Right ventricle myocardium inferior (tissue), 1 donor: Measurements from ENCODE around the gene SH3TC1. TPM values are rescaled to one million over a fixed set of nuclear protein-coding genes. Genes with fewer than 3 reads are reported as not detected.
A peak's percentile ranks its signal among the peaks of the same experiment; 100 is the strongest.

Source experiments
- ATAC-seq: fragments of 200-7000 bp; cut with Tn5 transposase; one replicate; pipeline ENCODE4 v1.9.1; 2020; ENCODE audit warnings: mild to moderate bottlenecking, moderate library complexity
- DNase-seq: peaks from one replicate; pipeline ENCODE4 v3.0.0; 2021; ENCODE audit errors: missing footprints
- intact Hi-C: fragments of 100-400 bp; cut with DNase I; formaldehyde crosslinking; loops from one replicate; pipeline ENCODE4 v1.11.0; 2022
- total RNA-seq: library from RNA; stranded (reverse); fragmentation: NEBNext Ultra II Directional; extraction: Animal tissue kit (Norgen Biotek cat#: 25700); gene quantifications from one replicate; pipeline ENCODE4 v1.2.1, GENCODE V29; 2021
- donor health status: DM: no; HTN: yes; CAD: no; lungs with severe emphysema.

SH3TC1 gene
- total RNA-seq, 1 donor from 2014 or later, result 11.2 TPM

DNA sequence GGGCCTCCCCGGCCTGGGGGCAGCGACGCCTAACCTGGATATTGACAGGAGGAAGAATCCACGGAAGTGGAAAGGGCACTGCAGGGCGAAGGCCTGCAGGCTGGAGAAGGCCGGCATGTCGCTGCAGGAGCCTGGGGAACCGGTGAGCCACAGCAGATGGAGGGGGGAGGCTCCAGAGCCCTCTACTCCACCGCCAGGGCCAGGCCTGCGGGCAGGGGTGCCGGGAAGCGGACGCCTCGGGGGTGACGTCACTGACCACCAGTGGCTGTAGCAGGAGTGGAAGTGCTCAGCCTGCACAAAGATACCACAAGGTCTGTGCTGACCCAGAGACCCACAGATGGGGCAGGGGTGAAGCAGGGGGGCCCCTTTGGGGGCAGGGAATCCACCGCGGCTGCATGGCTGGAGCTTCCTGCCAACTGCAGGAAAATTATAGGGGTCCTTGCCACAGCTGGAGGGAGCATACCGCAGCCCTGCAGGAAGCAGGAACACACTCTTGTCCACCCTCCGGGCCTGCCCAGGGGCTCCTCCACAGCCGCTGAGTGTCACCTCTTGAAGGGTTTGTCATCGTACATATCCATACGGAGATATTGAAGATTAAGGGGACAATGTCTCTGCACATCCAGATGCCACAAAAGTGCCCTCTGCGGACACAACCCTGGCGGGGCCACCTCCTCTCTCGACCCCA lies 62.9 kb downstream of the SH3TC1 start:
- DNase-seq, result peak; percentile 70
- no peak for ATAC-seq
- intact Hi-C loops, result no loop called here

DNA sequence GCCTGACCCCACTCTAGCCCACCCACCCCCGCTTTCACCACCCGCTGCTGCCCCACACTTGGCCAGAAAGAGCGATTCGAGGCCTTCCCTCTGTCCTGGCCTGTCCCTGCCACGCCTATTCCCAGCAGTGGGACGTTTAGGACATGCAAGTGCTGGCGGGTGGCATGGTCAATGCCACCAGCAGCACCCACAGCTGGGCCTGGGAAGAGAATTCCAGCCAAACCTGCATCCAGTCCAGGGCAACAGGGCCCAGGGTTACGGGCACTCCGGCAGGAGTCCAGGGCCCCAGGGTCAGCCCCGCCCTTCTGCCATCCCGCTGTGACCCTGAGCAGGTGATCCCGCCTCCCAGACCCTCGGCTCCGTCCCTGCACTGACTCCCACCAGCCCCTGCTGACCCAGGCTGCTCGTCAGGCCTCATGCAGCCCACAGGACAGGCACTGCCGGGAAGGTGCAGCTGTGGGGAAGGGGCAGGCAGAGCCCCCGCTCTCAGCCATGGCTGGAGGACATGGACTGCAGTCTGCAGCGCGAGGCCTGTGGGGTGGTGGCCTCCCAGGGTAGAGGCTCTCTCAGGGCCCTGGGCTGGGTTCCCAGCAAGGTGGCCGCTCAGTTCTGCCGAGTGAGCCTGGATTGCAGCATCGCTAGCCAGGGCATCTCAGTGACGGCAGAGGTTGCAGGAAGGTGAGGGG lies 63.7 kb downstream of the SH3TC1 start:
- peak; percentile 54 for DNase-seq
- intact Hi-C loops, result no loop called here
- ATAC-seq, result no peak

DNA sequence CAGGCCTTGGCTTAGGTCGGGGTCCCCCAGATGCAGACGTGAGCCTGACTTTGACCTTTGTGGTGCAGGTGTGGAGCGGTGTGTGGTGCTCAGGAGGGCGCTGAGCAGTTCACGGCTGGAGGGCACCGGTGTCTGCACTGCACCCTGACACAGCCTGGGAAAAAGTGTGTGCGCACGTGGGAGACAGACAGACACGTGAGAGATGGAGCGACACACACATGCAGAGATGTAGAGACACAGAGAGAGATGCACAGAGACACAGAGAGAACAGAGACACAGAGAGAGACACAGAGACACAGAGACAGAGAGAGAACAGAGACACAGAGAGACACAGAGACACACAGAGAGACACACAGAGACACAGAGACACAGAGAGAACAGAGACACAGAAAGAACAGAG lies 64.3 kb downstream of the SH3TC1 start:
- no peak for ATAC-seq
- intact Hi-C loops, result no loop called here
- DNase-seq, result no peak

DNA sequence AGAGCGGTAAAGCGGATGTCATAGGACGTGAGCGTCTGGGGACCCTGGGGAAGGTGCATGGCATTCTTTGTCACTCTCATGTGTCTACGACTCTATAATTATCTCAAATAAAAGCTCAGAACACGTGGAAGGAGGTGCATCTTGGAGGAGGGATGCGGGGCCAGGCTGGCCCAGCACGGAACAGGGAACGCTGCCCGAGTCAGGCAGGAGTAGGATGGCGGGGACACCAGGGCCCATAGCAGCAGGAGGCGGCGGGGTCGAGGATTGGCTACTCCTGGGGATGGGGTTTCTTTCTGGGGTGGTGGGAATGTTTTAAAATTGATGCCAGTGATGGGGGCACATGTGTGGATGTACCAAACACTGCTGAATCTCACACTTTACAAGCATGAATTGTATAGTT lies 65.0 kb downstream of the SH3TC1 start:
- ATAC-seq (no peak), DNase-seq (no peak)
- intact Hi-C loops, result no loop called here

GRCh38 chr4:8265171-8265929 lies 66.3 kb downstream of the SH3TC1 start:
- intact Hi-C loops, result no loop called here
- ATAC-seq, result no peak
- DNase-seq, result no peak

DNA sequence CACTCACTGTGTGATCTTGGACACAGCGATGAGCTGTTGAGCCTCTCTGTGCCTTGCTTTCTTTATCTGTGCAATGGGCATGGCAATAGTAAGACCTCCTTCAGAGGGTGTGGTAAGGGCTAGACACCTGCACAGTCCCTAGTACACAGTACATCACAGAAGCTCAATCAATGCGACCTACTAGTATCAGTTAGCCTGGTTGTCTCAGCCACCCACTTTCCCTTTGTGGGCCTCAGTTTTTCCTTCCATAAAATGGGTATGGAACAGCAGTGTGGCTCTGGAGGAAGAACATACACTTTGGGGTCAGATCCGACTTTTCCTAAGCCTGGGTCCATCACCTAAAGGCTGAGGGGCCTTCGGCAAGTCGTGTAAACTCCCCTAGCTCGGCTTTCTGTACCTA lies 67.0 kb downstream of the SH3TC1 start:
- intact Hi-C loops, result no loop called here
- ATAC-seq (no peak), DNase-seq (no peak)

DNA sequence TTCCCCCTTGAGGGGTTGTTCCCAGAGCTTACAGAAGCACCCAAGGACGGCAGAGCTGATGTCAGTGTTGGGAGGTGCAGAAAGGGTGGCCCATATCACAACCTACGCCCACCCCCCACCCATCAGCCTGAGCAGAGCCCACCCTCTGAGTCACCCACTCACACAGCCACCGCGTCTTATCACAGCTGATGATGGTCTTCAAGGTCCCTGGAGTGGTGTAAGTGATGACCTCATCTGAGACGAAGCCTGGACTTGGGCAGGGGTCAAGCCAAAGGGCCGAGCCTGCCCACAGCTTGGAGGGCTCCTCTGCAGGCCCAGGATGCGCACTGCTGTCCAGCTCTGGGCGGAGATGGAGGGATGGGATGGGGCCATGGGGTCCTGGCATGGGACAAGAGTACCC lies 67.4 kb downstream of the SH3TC1 start:
- DNase-seq, result no peak
- ATAC-seq, result peak; percentile 12
- intact Hi-C loops, result no loop called here

DNA sequence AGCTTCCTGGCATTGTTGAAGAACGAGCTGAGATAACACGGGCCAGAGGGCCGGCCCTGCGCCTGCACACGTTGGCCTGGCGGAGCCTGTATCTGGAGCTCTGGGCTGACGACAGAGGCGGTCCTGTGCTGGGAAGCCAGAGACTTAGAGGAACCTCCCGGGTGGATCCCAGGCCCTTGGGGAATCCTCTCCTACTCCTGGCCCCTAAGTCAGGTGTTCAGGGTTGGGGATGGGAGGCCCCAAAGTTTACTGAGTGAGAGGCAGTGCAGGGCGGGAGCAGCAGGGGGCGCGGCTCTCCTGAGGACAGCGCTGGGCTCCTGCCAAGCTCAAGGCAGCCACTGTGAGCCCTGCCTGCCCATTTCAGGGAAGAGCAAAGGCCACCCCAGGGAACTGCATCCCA lies 68.0 kb downstream of the SH3TC1 start:
- intact Hi-C loops, result loop anchor here (1.0 kb wide), 1 partner anchor 135 kb away; no protein-coding TSS in a partner anchor
- DNase-seq (peak; percentile 92), ATAC-seq (peak; percentile 62)

- DNase-seq, result no peak
- intact Hi-C loops, result loop anchor here (2.0 kb wide), 1 partner anchor 25 kb away; no protein-coding TSS in a partner anchor
These were observed 69.1 kb downstream of the SH3TC1 start for GRCh38 chr4:8268211-8268610.

DNA sequence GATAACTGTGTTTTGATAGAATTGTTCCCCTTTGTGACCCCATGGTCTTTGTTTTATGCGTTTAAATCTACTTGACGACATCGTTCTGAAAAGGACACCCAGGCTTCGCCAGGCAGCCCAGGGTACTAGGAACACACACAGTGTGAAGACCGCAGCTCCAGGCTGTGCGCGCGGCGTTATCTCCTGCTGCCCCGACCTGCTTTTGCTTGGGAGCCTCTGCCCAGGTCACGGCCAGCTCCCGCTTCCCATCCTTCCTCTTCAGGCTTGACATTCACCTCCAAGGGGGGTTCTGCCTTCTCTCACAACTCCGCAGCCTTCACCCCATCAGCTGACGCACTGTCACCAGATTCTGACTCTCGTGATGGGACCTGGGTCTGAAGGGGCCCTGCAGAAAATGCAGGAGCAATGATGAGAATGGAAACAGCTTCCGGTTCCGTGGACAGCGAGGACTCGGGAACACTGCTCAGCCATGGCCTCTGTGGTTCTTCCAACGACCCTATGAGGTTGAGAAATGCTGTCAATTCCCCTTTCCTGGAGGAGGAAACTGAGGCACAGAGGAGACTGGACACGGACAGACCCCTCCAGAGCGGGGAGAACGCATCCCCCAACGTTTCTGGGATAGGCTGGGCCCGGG lies 69.9 kb downstream of the SH3TC1 start:
- intact Hi-C loops, result loop anchor here (2.0 kb wide), 1 partner anchor 26 kb away; no protein-coding TSS in a partner anchor
- ATAC-seq, result no peak
- DNase-seq, result no peak

More at GRCh38 chr4:8268211-8268610, 69.1 kb downstream of the SH3TC1 start:
- ATAC-seq, result no peak

DNA sequence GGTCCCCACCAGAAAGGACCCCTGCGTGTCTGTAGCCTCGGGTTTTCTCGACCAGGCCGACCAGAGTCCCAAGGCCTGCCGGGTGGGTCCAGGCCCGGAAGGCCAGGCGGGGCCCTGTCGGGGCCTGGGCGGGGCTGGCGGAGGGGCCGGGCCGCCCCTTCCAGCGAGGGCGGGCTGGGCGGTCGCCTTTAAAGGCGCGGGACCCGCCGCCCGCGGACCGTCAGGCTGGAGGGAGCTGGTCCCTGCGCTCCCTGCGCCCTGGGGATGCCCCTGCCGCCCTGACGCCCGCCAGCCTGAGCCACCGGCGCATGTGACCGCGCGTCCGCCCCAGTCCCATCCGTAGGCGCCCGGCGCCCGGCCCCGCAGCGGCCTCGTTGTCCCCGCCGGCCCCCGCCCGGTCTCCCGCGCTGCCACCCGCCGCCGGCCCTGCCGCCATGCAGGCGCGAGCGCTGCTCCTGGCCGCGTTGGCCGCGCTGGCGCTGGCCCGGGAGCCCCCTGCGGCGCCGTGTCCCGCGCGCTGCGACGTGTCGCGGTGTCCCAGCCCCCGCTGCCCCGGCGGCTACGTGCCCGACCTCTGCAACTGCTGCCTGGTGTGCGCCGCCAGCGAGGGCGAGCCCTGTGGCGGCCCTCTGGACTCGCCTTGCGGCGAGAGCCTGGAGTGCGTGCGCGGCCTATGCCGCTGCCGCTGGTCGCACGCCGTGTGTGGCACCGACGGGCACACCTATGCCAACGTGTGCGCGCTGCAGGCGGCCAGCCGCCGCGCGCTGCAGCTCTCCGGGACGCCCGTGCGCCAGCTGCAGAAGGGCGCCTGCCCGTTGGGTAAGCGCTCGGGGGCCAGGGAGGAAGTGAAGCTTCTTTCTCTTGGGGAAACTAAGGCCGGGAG lies 70.7 kb downstream of the SH3TC1 start, which contains the start of gene HTRA3:
Gene HTRA3, plus strand, starts transcription at position 220 of the 883 bp plus-strand sequence. Its CDS starts 215 bp downstream, at position 435.
- intact Hi-C loops, result loop anchor here (2.0 kb wide), 1 partner anchor 27 kb away; no protein-coding TSS in a partner anchor
- DNase-seq (peak; percentile 82), ATAC-seq (peak; percentile 82)

GRCh38 chr4:8270418-8270771 lies 71.3 kb downstream of the SH3TC1 start:
- ATAC-seq (no peak), DNase-seq (no peak)
- intact Hi-C loops, result no loop called here

- DNase-seq (peak; percentile 69), ATAC-seq (no peak)
- intact Hi-C loops, result no loop called here
These were observed 72.1 kb downstream of the SH3TC1 start for GRCh38 chr4:8270912-8271815.

GRCh38 chr4:8271821-8272220 lies 72.7 kb downstream of the SH3TC1 start:
- no peak for ATAC-seq
- peak; percentile 48 for DNase-seq
- intact Hi-C loops, result no loop called here

DNA sequence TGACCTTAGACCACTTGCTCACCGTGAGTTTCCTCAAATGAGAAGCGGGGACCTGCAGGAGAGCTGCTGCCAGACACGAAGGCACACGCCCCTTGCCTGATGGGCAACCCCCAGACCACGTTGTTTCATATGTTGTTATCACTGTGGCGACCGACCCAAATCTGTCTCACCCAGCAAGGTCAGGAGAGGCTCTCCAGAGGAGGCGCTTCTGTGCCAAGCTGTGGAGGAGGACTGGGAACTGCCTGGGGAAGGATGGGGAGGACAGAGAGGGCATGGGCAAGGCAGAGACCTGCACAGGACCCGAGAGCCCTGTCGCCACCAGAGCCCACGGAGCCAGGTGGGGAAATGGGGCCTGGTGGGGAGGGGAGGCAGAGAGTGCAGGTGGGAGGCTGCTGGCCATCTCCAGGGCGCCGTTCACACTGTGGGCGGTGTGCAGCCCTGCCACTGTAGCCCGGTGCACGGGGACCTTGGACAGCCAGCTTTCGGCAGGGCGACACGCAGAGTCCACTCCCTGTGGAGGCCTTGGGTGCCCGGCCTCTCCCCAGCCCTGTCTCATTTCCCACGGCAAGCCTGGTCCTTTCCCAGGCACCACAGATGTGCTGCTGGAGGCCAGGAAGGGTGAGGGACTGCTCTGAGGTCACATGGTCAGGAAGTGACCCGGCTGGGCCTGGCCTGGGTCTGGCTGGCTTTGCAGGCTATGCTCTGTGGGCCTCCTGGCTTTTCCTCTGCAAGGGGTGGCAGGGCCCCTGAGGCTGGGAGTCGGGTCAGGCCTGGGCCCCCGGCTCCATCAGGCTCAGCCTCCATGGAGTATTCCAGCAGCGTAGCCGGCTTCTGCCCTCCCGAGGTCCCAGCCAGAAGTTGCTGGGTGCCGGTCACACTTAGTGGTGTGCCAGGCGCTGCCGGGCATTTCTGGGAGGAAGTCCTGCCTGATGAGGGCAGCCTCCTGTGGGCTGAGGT lies 73.7 kb downstream of the SH3TC1 start:
- intact Hi-C loops, result no loop called here
- DNase-seq, result peak; percentile 78
- peak; percentile 24 for ATAC-seq

GRCh38 chr4:8273450-8273849 lies 74.4 kb downstream of the SH3TC1 start:
- DNase-seq (no peak), ATAC-seq (no peak)
- intact Hi-C loops, result no loop called here
